Stimulated activated CD8-positive, alpha-beta memory T cell treated with anti-CD3 and anti-CD28 coated beads, Interleukin-4, amount 100 ng/mL, for 48 hours (primary cell): ENCODE results near the gene IFI30.

Experiments used
- DNase-seq: peaks from one replicate; pipeline ENCODE4 v3.0.0-alpha.2; 2020

Gene IFI30

GRCh38 chr19:18173572-18174288 lies at the start of gene IFI30:
TSS of gene IFI30 (plus strand) at chr19:18173813. CDS start at chr19:18173842, 29 bp downstream.
- DNase-seq: peak; percentile 79

GRCh38 chr19:18123819-18124218 lies 49.8 kb upstream of the IFI30 start:
- no peak for DNase-seq

DNA sequence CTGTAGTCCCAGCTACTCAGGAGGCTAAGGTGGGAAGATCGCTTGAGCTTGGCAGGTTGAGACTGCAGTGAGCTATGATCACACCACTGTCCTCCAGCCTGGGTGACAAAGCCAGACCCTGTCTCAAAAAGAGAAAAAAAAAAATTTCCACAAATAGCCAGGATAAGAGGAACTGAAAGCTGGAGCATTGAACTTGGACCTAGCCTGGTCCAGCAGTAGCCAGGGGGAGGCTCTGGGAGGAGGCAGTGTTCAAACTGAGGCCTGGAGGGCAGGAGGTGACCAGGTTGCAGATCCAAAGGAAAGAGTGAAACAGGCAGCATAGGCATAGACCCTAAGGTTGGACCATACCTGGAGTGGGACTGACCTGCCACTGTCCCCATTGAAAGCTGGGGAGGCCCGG lies 47.5 kb upstream of the IFI30 start:
- no peak for DNase-seq

DNA sequence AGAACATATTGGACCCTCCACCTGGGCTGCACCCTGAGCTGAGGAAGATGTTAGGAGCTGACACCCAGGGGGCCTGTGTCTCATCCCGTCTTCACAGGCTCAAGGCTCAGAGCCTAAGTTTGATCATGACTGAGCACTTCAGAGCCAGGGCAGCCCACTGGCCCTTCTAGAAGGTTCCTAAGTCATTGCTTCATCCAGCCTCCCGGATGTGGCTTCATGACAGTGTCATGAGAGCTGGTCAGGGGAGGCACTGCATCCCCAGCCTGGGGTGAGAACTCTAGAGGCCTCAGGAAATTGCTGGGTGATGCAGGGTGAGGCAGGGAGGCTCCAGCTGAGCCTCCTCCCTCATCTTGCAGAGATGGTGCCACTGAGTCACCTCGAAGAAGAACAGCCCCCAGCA lies 45.6 kb upstream of the IFI30 start:
- peak; percentile 30 for DNase-seq

DNA sequence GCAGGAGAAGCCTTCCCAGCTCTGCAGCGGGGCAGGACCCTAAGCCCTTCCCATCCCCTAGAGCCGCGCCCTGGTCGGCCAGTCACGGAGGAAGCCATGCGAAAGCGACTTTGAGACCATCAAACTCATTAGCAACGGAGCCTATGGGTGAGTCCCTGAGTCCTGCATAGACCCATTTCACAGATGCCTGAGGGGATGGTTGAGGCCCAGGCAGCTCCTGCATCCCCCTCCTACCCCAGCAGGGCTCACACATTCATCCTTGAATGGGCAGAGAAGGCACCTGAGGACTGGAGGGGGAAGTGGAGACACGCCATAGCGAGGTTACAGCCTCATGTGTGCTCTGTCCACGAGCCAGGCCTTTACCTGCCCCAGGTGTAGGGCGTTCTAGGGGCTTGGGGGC lies 44.8 kb upstream of the IFI30 start:
- no peak for DNase-seq

DNA sequence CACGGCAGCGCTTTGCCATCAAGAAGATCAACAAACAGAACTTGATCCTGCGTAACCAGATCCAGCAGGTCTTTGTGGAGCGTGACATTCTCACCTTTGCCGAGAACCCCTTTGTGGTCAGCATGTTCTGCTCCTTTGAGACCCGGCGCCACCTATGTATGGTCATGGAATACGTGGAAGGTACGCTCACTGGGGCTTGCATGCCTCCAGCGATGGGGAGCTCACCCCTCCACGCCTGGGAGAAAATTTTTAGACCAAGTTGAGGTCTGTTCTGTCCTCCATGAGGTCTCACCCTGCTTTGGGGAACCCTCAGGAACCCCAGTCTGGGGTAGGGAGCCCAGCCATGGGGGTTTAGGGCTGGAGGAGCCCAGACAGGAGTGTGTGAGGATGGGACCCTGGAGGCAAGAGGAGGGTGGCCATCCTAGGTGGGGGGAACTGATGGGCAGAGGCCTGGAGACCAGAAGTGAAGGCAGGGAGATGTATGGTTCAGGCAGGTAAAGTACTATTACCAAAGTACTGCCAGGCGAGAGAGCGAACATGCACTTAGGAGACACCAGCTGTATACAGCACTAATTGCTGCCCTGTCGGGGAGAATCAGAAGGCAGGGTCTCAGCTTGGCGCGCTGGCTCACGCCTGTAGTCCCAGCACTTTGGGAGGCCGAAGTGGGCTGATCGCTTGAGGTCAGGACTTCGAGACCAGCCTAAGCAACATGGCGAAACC lies 42.9 kb upstream of the IFI30 start:
- no peak for DNase-seq

- peak; percentile 46 for DNase-seq
These were observed 41.6 kb upstream of the IFI30 start for GRCh38 chr19:18131841-18132596.

DNA sequence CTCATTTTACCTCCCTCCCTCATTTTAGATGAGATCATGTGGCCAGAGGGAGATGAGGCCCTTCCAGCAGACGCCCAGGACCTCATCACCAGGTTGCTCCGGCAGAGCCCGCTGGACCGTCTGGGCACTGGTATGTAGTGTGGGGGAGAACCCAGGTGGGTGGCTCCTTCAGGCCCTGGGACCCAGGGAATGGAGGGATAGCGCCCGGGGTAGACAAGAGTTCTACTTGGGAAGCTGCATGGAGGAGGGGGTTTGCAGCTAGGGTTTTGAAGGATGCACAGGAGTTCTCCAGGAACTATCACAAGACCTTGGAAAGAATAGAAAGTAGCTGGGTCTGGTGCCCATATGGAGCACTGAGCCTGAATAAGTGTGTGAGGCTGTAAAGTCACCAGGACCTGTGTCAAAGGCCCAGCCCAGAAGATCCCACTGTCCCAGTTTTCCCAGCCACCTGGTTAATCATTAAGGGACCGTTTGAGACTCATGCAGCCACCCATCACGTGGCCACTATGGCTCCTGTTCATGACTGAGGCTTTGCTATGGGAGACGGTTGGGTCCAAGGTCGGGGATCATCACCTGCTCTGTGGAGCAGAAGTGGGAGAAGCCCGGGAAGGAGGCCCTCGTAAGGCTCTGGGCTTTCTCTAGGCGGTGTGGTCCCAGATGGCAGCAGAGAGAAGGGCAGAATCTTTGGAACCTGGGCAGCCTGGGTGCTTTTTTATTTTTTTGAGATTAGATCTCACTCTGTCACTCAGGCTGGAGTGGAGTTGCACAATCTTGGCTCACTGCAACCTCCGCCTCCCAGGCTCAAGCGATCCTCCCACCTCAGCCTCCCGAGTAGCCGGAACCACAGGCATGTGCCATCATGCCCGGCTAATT lies 37.7 kb upstream of the IFI30 start:
- DNase-seq: no peak

DNA sequence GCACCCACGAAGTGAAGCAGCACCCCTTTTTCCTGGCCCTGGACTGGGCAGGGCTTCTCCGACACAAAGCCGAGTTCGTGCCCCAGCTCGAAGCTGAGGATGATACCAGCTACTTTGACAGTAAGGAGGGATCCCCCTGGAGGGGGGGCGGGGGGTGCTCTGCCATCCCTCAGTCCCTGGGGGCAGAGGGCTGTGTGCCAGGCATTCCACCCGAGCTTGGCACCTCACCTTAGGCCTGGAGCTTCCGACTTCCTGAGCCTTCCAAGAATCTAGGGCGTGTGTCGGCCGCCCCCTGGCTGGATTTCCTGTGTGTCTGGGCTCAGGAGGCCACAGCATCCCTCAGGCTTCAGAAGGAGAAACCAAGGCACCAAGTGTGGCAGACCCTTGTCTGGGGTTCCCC lies 36.4 kb upstream of the IFI30 start:
- no peak for DNase-seq

DNA sequence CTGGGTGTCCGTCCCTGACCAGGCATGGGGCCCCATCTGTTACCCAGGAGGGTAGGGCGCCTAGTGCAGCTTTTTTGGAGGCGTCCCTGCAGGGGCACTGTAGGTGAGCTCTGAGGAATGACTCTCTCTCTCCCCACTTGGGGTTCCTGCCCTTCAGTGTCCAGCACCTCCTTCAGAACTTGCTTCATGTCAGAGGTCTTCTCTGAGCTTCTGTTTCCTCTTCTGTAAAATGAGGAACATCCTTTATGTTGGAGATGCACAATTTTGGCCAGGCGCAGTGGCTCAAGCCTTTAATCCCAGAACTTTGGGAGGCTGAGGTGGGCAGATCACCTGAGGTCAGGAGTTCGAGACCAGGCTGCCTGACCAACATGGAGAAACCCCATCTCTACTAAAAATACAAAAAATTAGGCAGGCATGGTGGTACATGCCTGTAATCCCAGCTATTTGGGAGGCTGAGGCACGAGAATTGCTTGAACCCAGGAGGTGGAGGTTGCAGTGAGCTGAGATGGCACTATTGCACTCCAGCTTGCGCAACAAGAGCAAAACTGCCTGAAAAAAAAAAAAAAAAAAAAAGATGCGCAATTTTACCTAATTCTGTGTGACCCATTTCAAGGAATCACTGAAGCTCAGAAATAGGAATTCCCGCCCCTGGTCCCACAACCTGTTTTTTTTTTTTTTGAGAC lies 35.8 kb upstream of the IFI30 start:
- no peak for DNase-seq

DNA sequence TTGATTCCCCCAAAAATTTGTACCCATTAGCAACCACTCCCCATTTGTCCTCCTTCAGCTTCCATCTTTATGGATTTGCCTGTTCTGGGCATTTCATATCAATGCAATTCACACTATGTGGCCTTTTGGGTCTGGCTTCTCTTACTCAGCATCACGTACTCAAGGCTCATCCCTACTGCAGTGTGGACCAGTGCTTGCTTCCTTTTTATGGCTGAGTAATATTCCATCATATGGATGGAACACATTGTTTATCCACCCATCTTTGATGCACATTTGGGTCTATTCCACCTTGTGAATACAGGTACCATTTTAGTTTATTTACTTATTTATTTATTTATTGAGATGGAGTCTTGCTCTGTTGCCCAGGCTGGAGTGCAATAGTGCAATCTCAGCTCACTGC lies 33.1 kb upstream of the IFI30 start:
- DNase-seq: no peak

DNA sequence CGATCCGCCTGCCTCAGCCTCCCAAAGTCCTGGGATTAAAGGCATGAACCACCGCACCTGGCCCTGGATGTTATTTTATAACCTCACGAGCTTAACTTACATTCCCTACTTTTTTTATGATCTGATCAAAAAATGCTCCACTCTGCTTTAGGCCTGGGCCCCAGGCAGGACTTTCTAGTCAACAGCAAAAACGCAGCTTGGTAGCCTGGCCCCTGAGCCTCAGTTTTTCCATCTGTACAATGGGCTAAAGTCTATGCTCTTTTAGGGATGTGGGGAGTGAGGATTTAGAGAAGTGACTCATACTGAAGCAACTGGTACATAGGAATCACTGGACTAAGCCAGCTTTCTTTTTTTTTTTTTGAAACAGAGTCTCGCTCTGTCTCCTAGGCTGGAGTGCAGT lies 32.6 kb upstream of the IFI30 start:
- DNase-seq: no peak

GRCh38 chr19:18143902-18144301 lies 29.7 kb upstream of the IFI30 start:
- DNase-seq: no peak

- DNase-seq: no peak
These were observed 29.3 kb upstream of the IFI30 start for GRCh38 chr19:18144361-18144760.

- no peak for DNase-seq
These were observed 28.7 kb upstream of the IFI30 start for GRCh38 chr19:18144906-18145305.

DNA sequence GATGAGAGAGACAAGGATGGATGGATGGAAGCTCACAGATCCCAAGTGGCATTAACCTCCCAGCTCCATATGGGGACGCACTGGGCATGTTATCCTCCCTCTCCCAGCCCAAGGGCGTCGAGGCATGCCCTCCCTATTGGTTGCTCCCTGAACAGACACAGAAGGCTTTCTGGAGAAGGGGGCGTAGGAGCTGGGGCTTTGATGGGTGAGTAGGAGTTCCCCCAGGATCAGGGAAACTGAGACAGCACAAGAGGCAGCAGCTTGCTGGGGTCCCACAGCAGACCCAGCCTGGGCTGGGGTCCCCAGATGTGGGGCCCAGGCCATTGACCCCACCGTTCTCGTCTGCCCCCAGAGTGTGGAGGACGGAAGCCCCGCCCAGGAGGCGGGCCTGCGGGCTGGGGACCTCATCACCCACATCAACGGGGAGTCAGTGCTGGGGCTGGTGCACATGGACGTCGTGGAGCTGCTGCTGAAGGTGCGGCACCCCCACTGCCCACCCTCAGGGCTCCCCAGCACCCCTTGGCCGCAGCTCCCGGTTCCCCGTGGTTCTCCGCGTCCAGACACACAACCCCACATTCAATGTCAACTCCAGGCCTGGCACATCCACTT lies 28.1 kb upstream of the IFI30 start:
- DNase-seq: no peak

GRCh38 chr19:18147396-18147795 lies 26.2 kb upstream of the IFI30 start:
- no peak for DNase-seq

- DNase-seq: no peak
These were observed 24.0 kb upstream of the IFI30 start for GRCh38 chr19:18149596-18149975.

GRCh38 chr19:18150776-18151624 lies 22.6 kb upstream of the IFI30 start:
- no peak for DNase-seq

GRCh38 chr19:18152442-18152816 lies 21.2 kb upstream of the IFI30 start:
- peak; percentile 100 for DNase-seq
